Hepatocyte (in vitro differentiated cells): Measurements from ENCODE around the gene CDC6. TPM values are rescaled to one million over a fixed set of nuclear protein-coding genes. Genes with fewer than 3 reads are reported as not detected.

Source experiments
- DNase-seq: peaks from one replicate; pipeline ENCODE4 v3.0.0-alpha.2; 2016; ENCODE audit warnings: low spot score
- H2AFZ ChIP-seq: fragments of 200-600 bp; sonication (generic); 2 replicates; pipeline ENCODE4 v1.6.0; 2016; ENCODE audit warnings: antibody characterized with exemption, mild to moderate bottlenecking
- H3K27ac ChIP-seq: fragments of 200-600 bp; sonication (generic); 2 replicates; pipeline ENCODE4 v1.5.1; 2016; ENCODE audit warnings: mild to moderate bottlenecking
- H3K27me3 ChIP-seq: fragments of 200-600 bp; sonication (generic); 2 replicates; pipeline ENCODE4 v1.6.1; 2016
- H3K36me3 ChIP-seq: fragments of 200-600 bp; sonication (generic); replicated peaks from 2 replicates; pipeline ENCODE4 v1.5.1; 2016; ENCODE audit warnings: low read depth; ENCODE audit not compliant: insufficient read depth
- H3K4me1 ChIP-seq: fragments of 200-600 bp; sonication (generic); 2 replicates; pipeline ENCODE4 v1.5.1; 2016; ENCODE audit warnings: mild to moderate bottlenecking, moderate library complexity; ENCODE audit not compliant: insufficient read depth
- H3K4me2 ChIP-seq: fragments of 200-600 bp; sonication (generic); 2 replicates; pipeline ENCODE4 v1.6.0; 2016
- H3K4me3 ChIP-seq: fragments of 200-600 bp; sonication (generic); 2 replicates; pipeline ENCODE4 v1.5.1; 2016; ENCODE audit warnings: mild to moderate bottlenecking
- H3K79me2 ChIP-seq: fragments of 200-600 bp; sonication (generic); 2 replicates; pipeline ENCODE4 v1.6.0; 2017; ENCODE audit warnings: mild to moderate bottlenecking
- H3K9me2 ChIP-seq: fragments of 200-600 bp; sonication (generic); replicated peaks from 2 replicates; pipeline ENCODE4 v1.6.0; 2017; ENCODE audit warnings: mild to moderate bottlenecking; ENCODE audit not compliant: insufficient read depth
- H3K9me3 ChIP-seq: fragments of 200-600 bp; sonication (generic); 2 replicates; pipeline ENCODE4 v1.5.1; 2016; ENCODE audit warnings: low read depth, mild to moderate bottlenecking
- H4K20me1 ChIP-seq: fragments of 200-600 bp; sonication (generic); 2 replicates; pipeline ENCODE4 v1.6.0; 2016; ENCODE audit warnings: mild to moderate bottlenecking; ENCODE audit not compliant: insufficient read depth, poor library complexity, severe bottlenecking
- CTCF ChIP-seq: fragments of 200-600 bp; sonication (generic); IDR thresholded peaks from 2 replicates; pipeline ENCODE4 v1.5.1; 2016; ENCODE audit warnings: antibody characterized with exemption, mild to moderate bottlenecking; ENCODE audit not compliant: poor library complexity
- EZH2 ChIP-seq: fragments of 200-600 bp; sonication (generic); IDR thresholded peaks from 2 replicates; pipeline ENCODE4 v1.6.1; 2016; ENCODE audit warnings: antibody characterized with exemption, mild to moderate bottlenecking, borderline replicate concordance
- EZH2phosphoT487 ChIP-seq: fragments of 200-600 bp; sonication (generic); IDR thresholded peaks from one replicate; pipeline ENCODE4 v1.6.1; 2018; ENCODE audit warnings: antibody characterized with exemption, mild to moderate bottlenecking, low read depth, moderate library complexity; ENCODE audit not compliant: unreplicated experiment, severe bottlenecking
- WGBS: methylation state at CpG from one replicate; pipeline ENCODE4 v1.1.6; 2016; ENCODE audit warnings: low lambda C conversion rate; ENCODE audit errors: missing lambda C conversion rate; 5-methylcytosine and 5-hydroxymethylcytosine counted together
- polyA plus RNA-seq: library from polyadenylated mRNA; unstranded; fragments of >200 nt; fragmentation: Nextera tagmentation; extraction: Ambion mirVana; gene quantifications from 2 replicates; pipeline ENCODE4 v1.2.1, GENCODE V29; 2016
- total RNA-seq: library from RNA; depleted of rRNA; stranded (reverse); fragments of >200 nt; gene quantifications from 2 replicates; pipeline ENCODE4 v1.2.3, GENCODE V29; 2014

The CDC6 gene
- total and polyA plus RNA-seq, 2 experiments from 2014 or later, result 5.1 to 5.8 TPM

- H3K4me1 ChIP-seq, result no peaks in the 10 kb centered on the region
Measured at GRCh38 chr17:40290629-40291280, 3.1 kb downstream of the CDC6 start.

DNA sequence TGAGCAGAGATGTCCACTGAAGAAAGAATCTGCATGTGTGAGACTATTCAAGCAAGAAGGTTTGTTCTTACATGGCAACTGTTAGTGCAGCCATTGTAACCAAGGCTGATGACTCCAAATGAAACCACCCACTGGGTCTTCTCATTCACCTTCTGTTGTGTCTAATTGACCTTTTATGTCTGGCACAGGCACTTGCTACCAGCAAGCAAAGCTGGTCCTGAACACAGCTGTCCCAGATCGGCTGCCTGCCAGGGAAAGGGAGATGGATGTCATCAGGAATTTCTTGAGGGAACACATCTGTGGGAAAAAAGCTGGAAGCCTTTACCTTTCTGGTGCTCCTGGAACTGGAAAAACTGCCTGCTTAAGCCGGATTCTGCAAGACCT is 3.6 kb downstream of the CDC6 start:
- DNase-seq, result no peak
- H3K79me2 ChIP-seq, result peaks cover 7% of the 10 kb centered on the region
- TF ChIP-seq EZH2 (no peak), EZH2phosphoT487 (no peak), CTCF (no peak)
- H3K4me2 ChIP-seq, result no peak overlapping the region
- H3K9me3 ChIP-seq, result no peaks in the 10 kb centered on the region
- no peaks in the 10 kb centered on the region for H3K4me1 ChIP-seq
- H2AFZ ChIP-seq, result no peak overlapping the region
- H3K4me3 ChIP-seq, result no peak overlapping the region
- no peaks in the 10 kb centered on the region for H3K9me2 ChIP-seq
- no peaks in the 10 kb centered on the region for H4K20me1 ChIP-seq
- H3K27me3 ChIP-seq, result no peaks in the 10 kb centered on the region
- WGBS, result 98% methylated on average over 2 of the region's 2 CpGs
- H3K27ac ChIP-seq, result no peak overlapping the region
- no peaks in the 10 kb centered on the region for H3K36me3 ChIP-seq

More at GRCh38 chr17:40290629-40291280, 3.1 kb downstream of the CDC6 start:
- Histone ChIP-seq H3K9me2 (no peaks in the 10 kb centered on the region), H3K79me2 (peaks cover 7% of the 10 kb centered on the region), H3K9me3 (no peaks in the 10 kb centered on the region), H2AFZ (no peak overlapping the region), H3K27ac (no peak overlapping the region), H3K36me3 (no peaks in the 10 kb centered on the region), H4K20me1 (no peaks in the 10 kb centered on the region), H3K4me3 (no peak overlapping the region), H3K4me2 (no peak overlapping the region), H3K27me3 (no peaks in the 10 kb centered on the region)
- TF ChIP-seq CTCF (peak; percentile 73), EZH2 (no peak), EZH2phosphoT487 (no peak)
- 58% methylated on average over 4 of the region's 4 CpGs for WGBS
- DNase-seq, result peak; percentile 86

GRCh38 chr17:40293363-40293762 is 5.7 kb downstream of the CDC6 start:
- no peak overlapping the region for H3K4me2 ChIP-seq
- no peaks in the 10 kb centered on the region for H3K9me2 ChIP-seq
- H3K27me3 ChIP-seq, result no peaks in the 10 kb centered on the region
- H3K79me2 ChIP-seq, result peaks cover 7% of the 10 kb centered on the region
- 94% methylated on average over 1 of the region's 1 CpG for WGBS
- TF ChIP-seq EZH2phosphoT487 (no peak), CTCF (no peak), EZH2 (no peak)
- DNase-seq, result no peak
- H3K36me3 ChIP-seq, result no peaks in the 10 kb centered on the region
- H3K4me1 ChIP-seq, result no peaks in the 10 kb centered on the region
- H2AFZ ChIP-seq, result no peak overlapping the region
- H4K20me1 ChIP-seq, result no peaks in the 10 kb centered on the region
- H3K9me3 ChIP-seq, result no peaks in the 10 kb centered on the region
- H3K4me3 ChIP-seq, result no peak overlapping the region
- peak overlapping the region; percentile 10 for H3K27ac ChIP-seq
